Measurements from ENCODE around the gene MYLK3.

The MYLK3 gene

DNA sequence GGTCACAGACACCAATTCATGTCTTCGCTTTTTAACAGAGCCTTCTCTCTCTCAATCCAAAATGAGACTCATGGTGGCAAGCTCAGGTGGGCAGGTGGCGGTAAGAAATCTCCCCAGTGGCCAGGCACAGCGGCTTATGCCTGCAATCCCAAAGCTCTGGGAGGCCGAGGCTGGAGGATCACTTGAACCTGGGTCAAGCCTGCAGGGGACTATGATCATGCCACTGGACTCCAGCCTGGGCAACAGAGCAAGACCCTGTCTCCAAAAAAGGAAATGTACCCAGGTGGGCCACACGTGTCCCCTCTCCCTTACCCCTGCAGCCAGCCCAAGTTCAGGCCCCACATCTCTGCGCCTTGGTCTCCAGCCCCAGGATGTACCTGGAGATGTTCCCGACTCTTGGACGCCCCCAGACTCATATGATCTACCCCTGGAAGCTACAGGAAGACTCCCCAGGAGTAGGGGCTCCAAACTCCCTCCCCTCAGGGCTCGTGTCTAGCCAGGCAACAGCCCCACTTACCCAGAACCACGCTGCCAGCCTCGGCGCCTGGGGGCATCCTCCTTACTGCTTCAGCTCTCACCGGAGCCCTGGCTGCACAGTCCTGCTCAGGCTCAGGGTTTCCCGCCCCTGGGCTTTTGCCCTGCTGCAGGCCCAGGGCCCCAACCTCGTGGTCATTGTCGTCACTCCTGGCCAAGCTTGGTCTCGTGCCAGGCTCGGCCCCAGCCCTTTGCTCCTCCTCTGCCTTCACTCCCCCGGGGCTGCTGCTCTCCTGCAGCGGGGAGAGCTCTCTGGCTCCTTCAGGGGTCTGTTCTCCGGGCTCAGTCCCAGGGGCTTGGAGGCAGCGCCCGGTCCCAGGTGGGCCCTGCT lies 16.2 kb downstream of the MYLK3 start:
- TF ChIP-seq YY1 (IDR thresholded peaks at IDR 0.05; ENCODE audit: insufficient read depth, insufficient read length) (no peak), SUZ12 (IDR thresholded peaks at IDR 0.05; ENCODE audit: extremely low read depth, insufficient read depth, insufficient read length) (no peak), ZNF274 (IDR thresholded peaks at IDR 0.05; ENCODE audit: low read depth, low read length) (no peak)
- Histone ChIP-seq H3K9me3 (ENCODE audit: insufficient read depth, low read length) (no peaks in the 10 kb centered on the region), H3K9ac (ENCODE audit: insufficient read length, low read depth) (no peak overlapping the region), H3K27me3 (ENCODE audit: insufficient read depth, insufficient read length) (peaks cover 4% of the 10 kb centered on the region), H3K4me3 (ENCODE audit: insufficient read length, low read depth) (no peak overlapping the region), H3K4me1 (ENCODE audit: insufficient read depth, insufficient read length) (no peaks in the 10 kb centered on the region), H3K36me3 (ENCODE audit: insufficient read depth, insufficient read length, low read length) (no peaks in the 10 kb centered on the region)
- no peak for DNase-seq (ENCODE audit: low read depth, low spot score)

DNA sequence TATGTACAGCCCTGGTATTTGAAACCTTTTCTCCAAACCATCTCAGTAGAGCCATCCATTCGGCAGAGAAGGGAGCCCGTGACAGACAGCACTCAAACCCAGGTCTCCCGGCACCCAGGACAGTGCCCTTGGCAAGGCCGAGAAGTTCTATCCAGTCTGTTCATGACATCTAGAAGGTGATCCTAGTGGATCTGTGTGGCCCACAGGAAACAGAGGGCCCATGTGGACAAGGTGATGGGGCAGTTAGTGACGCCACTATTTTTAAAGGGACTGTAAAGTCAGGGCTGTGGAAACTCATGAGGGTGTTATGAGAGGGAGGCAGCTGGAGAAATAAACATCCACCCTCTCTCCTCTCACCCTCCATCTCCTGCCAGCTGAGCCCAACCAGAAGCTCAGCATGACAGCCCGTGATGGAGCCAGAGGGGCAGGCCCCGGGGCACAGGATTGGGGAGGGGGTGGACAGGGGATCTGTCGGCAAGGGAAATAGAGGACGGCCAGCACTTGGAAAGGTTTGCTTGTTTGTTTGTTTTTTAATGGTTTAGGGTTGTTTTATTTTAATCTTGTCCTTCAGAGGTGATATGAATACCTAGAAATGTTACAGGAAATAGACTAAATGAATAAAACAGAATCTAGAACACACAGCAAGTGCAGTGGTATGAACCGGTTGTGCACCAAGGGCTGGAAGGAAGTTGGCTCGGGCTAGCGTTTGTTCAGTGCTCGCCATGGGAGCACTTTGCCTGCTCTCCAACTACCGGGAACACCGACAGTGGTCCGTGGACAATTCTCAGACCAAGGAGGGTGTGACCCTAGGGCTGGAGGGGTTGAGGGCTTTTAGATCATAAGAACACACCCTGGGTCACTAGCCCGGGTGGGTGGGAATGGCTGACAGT lies 17.1 kb downstream of the MYLK3 start:
- TF ChIP-seq YY1 (IDR thresholded peaks at IDR 0.05; ENCODE audit: insufficient read depth, insufficient read length) (no peak), ZNF274 (IDR thresholded peaks at IDR 0.05; ENCODE audit: low read depth, low read length) (no peak), SUZ12 (IDR thresholded peaks at IDR 0.05; ENCODE audit: extremely low read depth, insufficient read depth, insufficient read length) (no peak)
- H3K27me3 ChIP-seq (ENCODE audit: insufficient read depth, insufficient read length) = peaks cover 4% of the 10 kb centered on the region
- no peak overlapping the region for H3K9ac ChIP-seq (ENCODE audit: insufficient read length, low read depth)
- H3K36me3 ChIP-seq (ENCODE audit: insufficient read depth, insufficient read length, low read length) = no peaks in the 10 kb centered on the region
- DNase-seq (ENCODE audit: low read depth, low spot score) = no peak
- no peaks in the 10 kb centered on the region for H3K4me1 ChIP-seq (ENCODE audit: insufficient read depth, insufficient read length)
- H3K4me3 ChIP-seq (ENCODE audit: insufficient read length, low read depth) = no peak overlapping the region
- no peaks in the 10 kb centered on the region for H3K9me3 ChIP-seq (ENCODE audit: insufficient read depth, low read length)

DNA sequence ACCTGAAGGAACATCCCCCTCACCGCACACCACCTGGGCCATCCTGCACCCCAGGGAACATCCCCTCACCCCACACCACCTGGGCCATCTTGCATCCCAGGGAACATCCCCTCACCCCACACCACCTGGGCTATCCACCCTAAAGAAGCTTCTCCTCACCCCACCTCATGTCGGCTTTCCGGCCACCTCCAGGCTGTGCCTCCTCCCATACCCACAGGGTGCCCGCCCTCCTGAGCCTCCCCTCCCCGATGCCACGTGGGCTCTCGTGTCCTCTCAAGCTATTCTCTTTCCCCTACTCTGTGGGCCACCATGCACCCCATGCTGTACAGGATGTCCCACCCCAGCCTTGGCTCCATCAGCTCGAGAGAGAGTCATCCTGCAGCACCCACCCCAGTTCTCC lies 18.0 kb downstream of the MYLK3 start:
- no peak for TF ChIP-seq YY1 (IDR thresholded peaks at IDR 0.05; ENCODE audit: insufficient read depth, insufficient read length)
- TF ChIP-seq ZNF274 (IDR thresholded peaks at IDR 0.05; ENCODE audit: low read depth, low read length) = no peak
- TF ChIP-seq SUZ12 (IDR thresholded peaks at IDR 0.05; ENCODE audit: extremely low read depth, insufficient read depth, insufficient read length) = no peak
- H3K4me1 ChIP-seq (ENCODE audit: insufficient read depth, insufficient read length) = no peaks in the 10 kb centered on the region
- no peak for DNase-seq (ENCODE audit: low read depth, low spot score)
- H3K4me3 ChIP-seq (ENCODE audit: insufficient read length, low read depth) = no peak overlapping the region
- peaks cover 8% of the 10 kb centered on the region for H3K9me3 ChIP-seq (ENCODE audit: insufficient read depth, low read length)
- H3K36me3 ChIP-seq (ENCODE audit: insufficient read depth, insufficient read length, low read length) = no peaks in the 10 kb centered on the region
- H3K27me3 ChIP-seq (ENCODE audit: insufficient read depth, insufficient read length) = no peaks in the 10 kb centered on the region
- H3K9ac ChIP-seq (ENCODE audit: insufficient read length, low read depth) = no peak overlapping the region

DNA sequence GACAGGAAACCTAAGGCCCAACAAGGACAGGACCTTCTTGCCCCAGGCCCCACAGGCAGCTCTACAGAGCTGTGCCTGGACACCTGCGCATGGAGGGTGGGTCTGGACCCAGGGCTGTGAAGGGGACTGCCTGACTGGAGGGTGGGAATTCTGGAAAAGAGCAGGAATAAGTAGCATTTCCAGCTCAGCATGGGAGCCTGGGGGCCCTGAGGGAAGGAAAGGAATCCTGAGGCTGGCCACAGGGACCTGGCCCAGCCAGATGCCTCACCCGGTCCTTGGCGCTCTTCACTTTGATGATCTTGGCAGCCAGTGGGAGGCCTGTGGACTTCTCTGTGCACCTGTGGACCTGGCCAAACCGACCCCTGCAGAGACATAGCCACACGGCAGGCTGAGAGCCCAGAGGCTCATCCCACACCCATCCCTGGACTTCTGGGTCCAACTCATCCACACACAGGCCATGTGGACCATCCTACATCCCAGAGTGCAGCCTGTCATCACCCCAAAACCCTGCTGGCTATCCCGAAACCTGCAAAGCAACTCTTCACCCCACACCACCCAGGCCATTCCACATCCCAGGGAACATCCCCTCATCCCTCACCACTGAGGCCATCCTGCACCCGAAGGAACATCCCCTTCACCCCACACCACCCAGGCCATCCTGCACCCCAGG lies 18.7 kb downstream of the MYLK3 start:
- H3K4me1 ChIP-seq (ENCODE audit: insufficient read depth, insufficient read length) = no peaks in the 10 kb centered on the region
- TF ChIP-seq SUZ12 (IDR thresholded peaks at IDR 0.05; ENCODE audit: extremely low read depth, insufficient read depth, insufficient read length) (no peak), ZNF274 (IDR thresholded peaks at IDR 0.05; ENCODE audit: low read depth, low read length) (no peak), YY1 (IDR thresholded peaks at IDR 0.05; ENCODE audit: insufficient read depth, insufficient read length) (no peak)
- peaks cover 15% of the 10 kb centered on the region for H3K9me3 ChIP-seq (ENCODE audit: insufficient read depth, low read length)
- no peaks in the 10 kb centered on the region for H3K27me3 ChIP-seq (ENCODE audit: insufficient read depth, insufficient read length)
- no peaks in the 10 kb centered on the region for H3K36me3 ChIP-seq (ENCODE audit: insufficient read depth, insufficient read length, low read length)
- DNase-seq (ENCODE audit: low read depth, low spot score) = no peak
- H3K9ac ChIP-seq (ENCODE audit: insufficient read length, low read depth) = no peak overlapping the region
- H3K4me3 ChIP-seq (ENCODE audit: insufficient read length, low read depth) = no peak overlapping the region

GRCh38 chr16:46728806-46729205 lies 19.3 kb downstream of the MYLK3 start:
- no peak for TF ChIP-seq SUZ12 (IDR thresholded peaks at IDR 0.05; ENCODE audit: extremely low read depth, insufficient read depth, insufficient read length)
- TF ChIP-seq YY1 (IDR thresholded peaks at IDR 0.05; ENCODE audit: insufficient read depth, insufficient read length) = no peak
- TF ChIP-seq ZNF274 (IDR thresholded peaks at IDR 0.05; ENCODE audit: low read depth, low read length) = no peak
- H3K9me3 ChIP-seq (ENCODE audit: insufficient read depth, low read length) = peaks cover 21% of the 10 kb centered on the region
- no peaks in the 10 kb centered on the region for H3K4me1 ChIP-seq (ENCODE audit: insufficient read depth, insufficient read length)
- H3K4me3 ChIP-seq (ENCODE audit: insufficient read length, low read depth) = no peak overlapping the region
- no peak overlapping the region for H3K9ac ChIP-seq (ENCODE audit: insufficient read length, low read depth)
- H3K36me3 ChIP-seq (ENCODE audit: insufficient read depth, insufficient read length, low read length) = no peaks in the 10 kb centered on the region
- H3K27me3 ChIP-seq (ENCODE audit: insufficient read depth, insufficient read length) = no peaks in the 10 kb centered on the region
- DNase-seq (ENCODE audit: low read depth, low spot score) = no peak

- H3K36me3 ChIP-seq (ENCODE audit: insufficient read depth, insufficient read length, low read length) = no peaks in the 10 kb centered on the region
- no peaks in the 10 kb centered on the region for H3K27me3 ChIP-seq (ENCODE audit: insufficient read depth, insufficient read length)
- DNase-seq (ENCODE audit: low read depth, low spot score) = no peak
- peaks cover 28% of the 10 kb centered on the region for H3K9me3 ChIP-seq (ENCODE audit: insufficient read depth, low read length)
- TF ChIP-seq YY1 (IDR thresholded peaks at IDR 0.05; ENCODE audit: insufficient read depth, insufficient read length) = no peak
- TF ChIP-seq SUZ12 (IDR thresholded peaks at IDR 0.05; ENCODE audit: extremely low read depth, insufficient read depth, insufficient read length) = no peak
- TF ChIP-seq ZNF274 (IDR thresholded peaks at IDR 0.05; ENCODE audit: low read depth, low read length) = no peak
- no peak overlapping the region for H3K4me3 ChIP-seq (ENCODE audit: insufficient read length, low read depth)
- no peaks in the 10 kb centered on the region for H3K4me1 ChIP-seq (ENCODE audit: insufficient read depth, insufficient read length)
- H3K9ac ChIP-seq (ENCODE audit: insufficient read length, low read depth) = no peak overlapping the region
Measured at GRCh38 chr16:46727630-46728029, 20.5 kb downstream of the MYLK3 start.

All from NT2/D1 (cell line).